ENCODE measurements around the gene CALML5. TPM values are rescaled to one million over a fixed set of nuclear protein-coding genes. Genes with fewer than 3 reads are reported as not detected.
A peak's percentile ranks its signal among the peaks of the same experiment; 100 is the strongest.

CALML5 gene
- total and polyA plus RNA-seq, 9 of the 15 experiments (the other 6 are each of a cell fraction or from before 2014, with no cell fraction given), result not detected

DNA sequence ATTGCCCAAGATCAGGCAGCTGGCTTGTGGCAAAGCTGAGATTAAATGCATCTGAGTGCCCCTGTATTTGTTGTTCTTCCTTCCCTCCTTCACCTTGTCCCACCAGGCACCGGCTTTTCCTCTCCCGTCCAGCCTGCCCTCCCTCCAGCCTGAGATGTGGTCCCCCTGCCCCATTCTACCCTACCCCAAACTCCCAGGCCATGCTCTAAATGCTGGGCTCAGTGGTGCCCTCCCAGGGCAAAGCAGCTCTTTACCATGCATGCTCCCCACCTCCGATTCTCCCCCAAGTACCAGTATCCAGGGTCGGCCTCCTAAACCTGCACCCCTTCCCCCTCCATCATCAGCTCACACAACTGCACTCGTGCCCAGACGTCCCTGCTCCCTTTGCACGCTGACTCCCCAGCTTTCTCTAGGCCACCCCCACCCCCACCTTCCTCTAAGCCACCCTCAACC, 36.5 kb downstream of the CALML5 start (continued):
- TF ChIP-seq, protein P1, sequence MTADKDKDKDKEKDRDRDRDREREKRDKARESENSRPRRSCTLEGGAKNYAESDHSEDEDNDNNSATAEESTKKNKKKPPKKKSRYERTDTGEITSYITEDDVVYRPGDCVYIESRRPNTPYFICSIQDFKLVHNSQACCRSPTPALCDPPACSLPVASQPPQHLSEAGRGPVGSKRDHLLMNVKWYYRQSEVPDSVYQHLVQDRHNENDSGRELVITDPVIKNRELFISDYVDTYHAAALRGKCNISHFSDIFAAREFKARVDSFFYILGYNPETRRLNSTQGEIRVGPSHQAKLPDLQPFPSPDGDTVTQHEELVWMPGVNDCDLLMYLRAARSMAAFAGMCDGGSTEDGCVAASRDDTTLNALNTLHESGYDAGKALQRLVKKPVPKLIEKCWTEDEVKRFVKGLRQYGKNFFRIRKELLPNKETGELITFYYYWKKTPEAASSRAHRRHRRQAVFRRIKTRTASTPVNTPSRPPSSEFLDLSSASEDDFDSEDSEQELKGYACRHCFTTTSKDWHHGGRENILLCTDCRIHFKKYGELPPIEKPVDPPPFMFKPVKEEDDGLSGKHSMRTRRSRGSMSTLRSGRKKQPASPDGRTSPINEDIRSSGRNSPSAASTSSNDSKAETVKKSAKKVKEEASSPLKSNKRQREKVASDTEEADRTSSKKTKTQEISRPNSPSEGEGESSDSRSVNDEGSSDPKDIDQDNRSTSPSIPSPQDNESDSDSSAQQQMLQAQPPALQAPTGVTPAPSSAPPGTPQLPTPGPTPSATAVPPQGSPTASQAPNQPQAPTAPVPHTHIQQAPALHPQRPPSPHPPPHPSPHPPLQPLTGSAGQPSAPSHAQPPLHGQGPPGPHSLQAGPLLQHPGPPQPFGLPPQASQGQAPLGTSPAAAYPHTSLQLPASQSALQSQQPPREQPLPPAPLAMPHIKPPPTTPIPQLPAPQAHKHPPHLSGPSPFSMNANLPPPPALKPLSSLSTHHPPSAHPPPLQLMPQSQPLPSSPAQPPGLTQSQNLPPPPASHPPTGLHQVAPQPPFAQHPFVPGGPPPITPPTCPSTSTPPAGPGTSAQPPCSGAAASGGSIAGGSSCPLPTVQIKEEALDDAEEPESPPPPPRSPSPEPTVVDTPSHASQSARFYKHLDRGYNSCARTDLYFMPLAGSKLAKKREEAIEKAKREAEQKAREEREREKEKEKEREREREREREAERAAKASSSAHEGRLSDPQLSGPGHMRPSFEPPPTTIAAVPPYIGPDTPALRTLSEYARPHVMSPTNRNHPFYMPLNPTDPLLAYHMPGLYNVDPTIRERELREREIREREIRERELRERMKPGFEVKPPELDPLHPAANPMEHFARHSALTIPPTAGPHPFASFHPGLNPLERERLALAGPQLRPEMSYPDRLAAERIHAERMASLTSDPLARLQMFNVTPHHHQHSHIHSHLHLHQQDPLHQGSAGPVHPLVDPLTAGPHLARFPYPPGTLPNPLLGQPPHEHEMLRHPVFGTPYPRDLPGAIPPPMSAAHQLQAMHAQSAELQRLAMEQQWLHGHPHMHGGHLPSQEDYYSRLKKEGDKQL (CRISPR knock-in tag; IDR thresholded peaks at IDR 0.05; ENCODE audit: borderline replicate concordance), result no peak
- no peak for TF ChIP-seq NCOR1 (IDR thresholded peaks at IDR 0.05)
- TF ChIP-seq, protein P2, sequence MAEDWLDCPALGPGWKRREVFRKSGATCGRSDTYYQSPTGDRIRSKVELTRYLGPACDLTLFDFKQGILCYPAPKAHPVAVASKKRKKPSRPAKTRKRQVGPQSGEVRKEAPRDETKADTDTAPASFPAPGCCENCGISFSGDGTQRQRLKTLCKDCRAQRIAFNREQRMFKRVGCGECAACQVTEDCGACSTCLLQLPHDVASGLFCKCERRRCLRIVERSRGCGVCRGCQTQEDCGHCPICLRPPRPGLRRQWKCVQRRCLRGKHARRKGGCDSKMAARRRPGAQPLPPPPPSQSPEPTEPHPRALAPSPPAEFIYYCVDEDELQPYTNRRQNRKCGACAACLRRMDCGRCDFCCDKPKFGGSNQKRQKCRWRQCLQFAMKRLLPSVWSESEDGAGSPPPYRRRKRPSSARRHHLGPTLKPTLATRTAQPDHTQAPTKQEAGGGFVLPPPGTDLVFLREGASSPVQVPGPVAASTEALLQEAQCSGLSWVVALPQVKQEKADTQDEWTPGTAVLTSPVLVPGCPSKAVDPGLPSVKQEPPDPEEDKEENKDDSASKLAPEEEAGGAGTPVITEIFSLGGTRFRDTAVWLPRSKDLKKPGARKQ (CRISPR knock-in tag; IDR thresholded peaks at IDR 0.05), result no peak
- no peak for TF ChIP-seq SRSF7 (optimal IDR thresholded peaks at IDR 0.05; ENCODE audit: low read depth, low read length)
- no peak for TF ChIP-seq ZNF217 (CRISPR knock-in tag; IDR thresholded peaks at IDR 0.05)
- TF ChIP-seq GTF2E2 (tag; IDR thresholded peaks at IDR 0.05), result no peak
- no peak for TF ChIP-seq ZNF239 (CRISPR knock-in tag; IDR thresholded peaks at IDR 0.05)
- TF ChIP-seq POLR2G (IDR thresholded peaks at IDR 0.05; ENCODE audit: low read depth, low read length), result peak; percentile 65
- TF ChIP-seq, protein P3, sequence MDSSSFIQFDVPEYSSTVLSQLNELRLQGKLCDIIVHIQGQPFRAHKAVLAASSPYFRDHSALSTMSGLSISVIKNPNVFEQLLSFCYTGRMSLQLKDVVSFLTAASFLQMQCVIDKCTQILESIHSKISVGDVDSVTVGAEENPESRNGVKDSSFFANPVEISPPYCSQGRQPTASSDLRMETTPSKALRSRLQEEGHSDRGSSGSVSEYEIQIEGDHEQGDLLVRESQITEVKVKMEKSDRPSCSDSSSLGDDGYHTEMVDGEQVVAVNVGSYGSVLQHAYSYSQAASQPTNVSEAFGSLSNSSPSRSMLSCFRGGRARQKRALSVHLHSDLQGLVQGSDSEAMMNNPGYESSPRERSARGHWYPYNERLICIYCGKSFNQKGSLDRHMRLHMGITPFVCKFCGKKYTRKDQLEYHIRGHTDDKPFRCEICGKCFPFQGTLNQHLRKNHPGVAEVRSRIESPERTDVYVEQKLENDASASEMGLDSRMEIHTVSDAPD (CRISPR knock-in tag; IDR thresholded peaks at IDR 0.05), result no peak
- no peak for TF ChIP-seq TCFL5 (CRISPR knock-in tag; conservative IDR thresholded peaks at IDR 0.05)
- TF ChIP-seq MBD2 (IDR thresholded peaks at IDR 0.05; ENCODE audit: borderline replicate concordance, low read depth), result no peak
- TF ChIP-seq MAZ (CRISPR knock-in tag; conservative IDR thresholded peaks at IDR 0.05 in 1 of 2, IDR thresholded peaks at IDR 0.05 in 1 of 2), result no peak
- TF ChIP-seq, protein P4, sequence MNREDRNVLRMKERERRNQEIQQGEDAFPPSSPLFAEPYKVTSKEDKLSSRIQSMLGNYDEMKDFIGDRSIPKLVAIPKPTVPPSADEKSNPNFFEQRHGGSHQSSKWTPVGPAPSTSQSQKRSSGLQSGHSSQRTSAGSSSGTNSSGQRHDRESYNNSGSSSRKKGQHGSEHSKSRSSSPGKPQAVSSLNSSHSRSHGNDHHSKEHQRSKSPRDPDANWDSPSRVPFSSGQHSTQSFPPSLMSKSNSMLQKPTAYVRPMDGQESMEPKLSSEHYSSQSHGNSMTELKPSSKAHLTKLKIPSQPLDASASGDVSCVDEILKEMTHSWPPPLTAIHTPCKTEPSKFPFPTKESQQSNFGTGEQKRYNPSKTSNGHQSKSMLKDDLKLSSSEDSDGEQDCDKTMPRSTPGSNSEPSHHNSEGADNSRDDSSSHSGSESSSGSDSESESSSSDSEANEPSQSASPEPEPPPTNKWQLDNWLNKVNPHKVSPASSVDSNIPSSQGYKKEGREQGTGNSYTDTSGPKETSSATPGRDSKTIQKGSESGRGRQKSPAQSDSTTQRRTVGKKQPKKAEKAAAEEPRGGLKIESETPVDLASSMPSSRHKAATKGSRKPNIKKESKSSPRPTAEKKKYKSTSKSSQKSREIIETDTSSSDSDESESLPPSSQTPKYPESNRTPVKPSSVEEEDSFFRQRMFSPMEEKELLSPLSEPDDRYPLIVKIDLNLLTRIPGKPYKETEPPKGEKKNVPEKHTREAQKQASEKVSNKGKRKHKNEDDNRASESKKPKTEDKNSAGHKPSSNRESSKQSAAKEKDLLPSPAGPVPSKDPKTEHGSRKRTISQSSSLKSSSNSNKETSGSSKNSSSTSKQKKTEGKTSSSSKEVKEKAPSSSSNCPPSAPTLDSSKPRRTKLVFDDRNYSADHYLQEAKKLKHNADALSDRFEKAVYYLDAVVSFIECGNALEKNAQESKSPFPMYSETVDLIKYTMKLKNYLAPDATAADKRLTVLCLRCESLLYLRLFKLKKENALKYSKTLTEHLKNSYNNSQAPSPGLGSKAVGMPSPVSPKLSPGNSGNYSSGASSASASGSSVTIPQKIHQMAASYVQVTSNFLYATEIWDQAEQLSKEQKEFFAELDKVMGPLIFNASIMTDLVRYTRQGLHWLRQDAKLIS (CRISPR knock-in tag; IDR thresholded peaks at IDR 0.05), result no peak
- TF ChIP-seq, protein P5, sequence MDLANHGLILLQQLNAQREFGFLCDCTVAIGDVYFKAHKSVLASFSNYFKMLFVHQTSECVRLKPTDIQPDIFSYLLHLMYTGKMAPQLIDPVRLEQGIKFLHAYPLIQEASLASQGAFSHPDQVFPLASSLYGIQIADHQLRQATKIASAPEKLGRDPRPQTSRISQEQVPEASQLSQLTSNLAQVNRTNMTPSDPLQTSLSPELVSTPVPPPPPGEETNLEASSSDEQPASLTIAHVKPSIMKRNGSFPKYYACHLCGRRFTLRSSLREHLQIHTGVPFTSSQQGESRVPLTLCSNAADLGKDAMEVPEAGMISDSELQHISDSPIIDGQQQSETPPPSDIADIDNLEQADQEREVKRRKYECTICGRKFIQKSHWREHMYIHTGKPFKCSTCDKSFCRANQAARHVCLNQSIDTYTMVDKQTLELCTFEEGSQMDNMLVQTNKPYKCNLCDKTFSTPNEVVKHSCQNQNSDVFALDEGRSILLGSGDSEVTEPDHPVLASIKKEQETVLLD (IDR thresholded peaks at IDR 0.05), result no peak
